Ishikawa (cell line): Measurements from ENCODE around the gene PTPRD.

Experiments
- CEBPB ChIP-seq: IDR thresholded peaks from 2 replicates; pipeline ENCODE4 v1.6.1; 2012
- EGR1 ChIP-seq: IDR thresholded peaks from 2 replicates; pipeline ENCODE4 v1.6.1; 2012
- EP300 ChIP-seq: IDR thresholded peaks from 2 replicates; pipeline ENCODE4 v1.6.1; 2012; ENCODE audit warnings: borderline replicate concordance
- MAX ChIP-seq: IDR thresholded peaks from 2 replicates; pipeline ENCODE4 v1.6.1; 2012
- NFIC ChIP-seq: IDR thresholded peaks from 2 replicates; pipeline ENCODE4 v1.6.1; 2012
- RAD21 ChIP-seq: IDR thresholded peaks from 2 replicates; pipeline ENCODE4 v1.6.1; 2012; ENCODE audit warnings: low read depth
- TAF1 ChIP-seq: IDR thresholded peaks from 2 replicates; pipeline ENCODE4 v1.6.1; 2012; ENCODE audit warnings: low read depth, mild to moderate bottlenecking
- TCF12 ChIP-seq: IDR thresholded peaks from 2 replicates; pipeline ENCODE4 v1.6.1; 2012; ENCODE audit warnings: low read depth
- USF1 ChIP-seq: IDR thresholded peaks from 2 replicates; pipeline ENCODE4 v1.6.1; 2012
- YY1 ChIP-seq: IDR thresholded peaks from 2 replicates; pipeline ENCODE4 v1.6.1; 2012; ENCODE audit warnings: low read depth
- ZBTB7A ChIP-seq: IDR thresholded peaks from 2 replicates; pipeline ENCODE4 v1.6.1; 2012; ENCODE audit warnings: low read depth
- TF ChIP-seq, protein P1 (sequence below): IDR thresholded peaks from 2 replicates; pipeline ENCODE4 v1.6.1; 2012; ENCODE audit warnings: low read depth, mild to moderate bottlenecking

GRCh38 chr9:8960254-8960653 is 1652.5 kb downstream of the PTPRD start:
- no peak for TF ChIP-seq CEBPB
- no peak for TF ChIP-seq EP300
- TF ChIP-seq YY1: no peak
- TF ChIP-seq, protein P1, sequence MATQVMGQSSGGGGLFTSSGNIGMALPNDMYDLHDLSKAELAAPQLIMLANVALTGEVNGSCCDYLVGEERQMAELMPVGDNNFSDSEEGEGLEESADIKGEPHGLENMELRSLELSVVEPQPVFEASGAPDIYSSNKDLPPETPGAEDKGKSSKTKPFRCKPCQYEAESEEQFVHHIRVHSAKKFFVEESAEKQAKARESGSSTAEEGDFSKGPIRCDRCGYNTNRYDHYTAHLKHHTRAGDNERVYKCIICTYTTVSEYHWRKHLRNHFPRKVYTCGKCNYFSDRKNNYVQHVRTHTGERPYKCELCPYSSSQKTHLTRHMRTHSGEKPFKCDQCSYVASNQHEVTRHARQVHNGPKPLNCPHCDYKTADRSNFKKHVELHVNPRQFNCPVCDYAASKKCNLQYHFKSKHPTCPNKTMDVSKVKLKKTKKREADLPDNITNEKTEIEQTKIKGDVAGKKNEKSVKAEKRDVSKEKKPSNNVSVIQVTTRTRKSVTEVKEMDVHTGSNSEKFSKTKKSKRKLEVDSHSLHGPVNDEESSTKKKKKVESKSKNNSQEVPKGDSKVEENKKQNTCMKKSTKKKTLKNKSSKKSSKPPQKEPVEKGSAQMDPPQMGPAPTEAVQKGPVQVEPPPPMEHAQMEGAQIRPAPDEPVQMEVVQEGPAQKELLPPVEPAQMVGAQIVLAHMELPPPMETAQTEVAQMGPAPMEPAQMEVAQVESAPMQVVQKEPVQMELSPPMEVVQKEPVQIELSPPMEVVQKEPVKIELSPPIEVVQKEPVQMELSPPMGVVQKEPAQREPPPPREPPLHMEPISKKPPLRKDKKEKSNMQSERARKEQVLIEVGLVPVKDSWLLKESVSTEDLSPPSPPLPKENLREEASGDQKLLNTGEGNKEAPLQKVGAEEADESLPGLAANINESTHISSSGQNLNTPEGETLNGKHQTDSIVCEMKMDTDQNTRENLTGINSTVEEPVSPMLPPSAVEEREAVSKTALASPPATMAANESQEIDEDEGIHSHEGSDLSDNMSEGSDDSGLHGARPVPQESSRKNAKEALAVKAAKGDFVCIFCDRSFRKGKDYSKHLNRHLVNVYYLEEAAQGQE: no peak
- TF ChIP-seq MAX: no peak
- no peak for TF ChIP-seq TAF1
- TF ChIP-seq RAD21: no peak
- TF ChIP-seq USF1: no peak
- TF ChIP-seq ZBTB7A: no peak
- TF ChIP-seq EGR1: no peak
- no peak for TF ChIP-seq TCF12
- no peak for TF ChIP-seq NFIC
